ENCODE results near the gene UPB1. TPM values are rescaled to one million over a fixed set of nuclear protein-coding genes. Genes with fewer than 3 reads are reported as not detected.

The UPB1 gene
- total and polyA plus RNA-seq, 12 donors, result 0.11 to 2.2 (median 0.34) TPM; not detected in 1

- no peak for DNase-seq
- no peak for TF ChIP-seq POLR2A (IDR thresholded peaks at IDR 0.05)
- no peak for TF ChIP-seq CTCF (IDR thresholded peaks at IDR 0.05)
- Histone ChIP-seq H3K4me1 (replicated peaks in 1 of 2) (no peaks in the 10 kb centered on the region), H3K4me3 (no peak overlapping the region), H3K27me3 (no peaks in the 10 kb centered on the region), H3K27ac (no peak overlapping the region), H3K36me3 (replicated peaks in 1 of 2) (no peaks in the 10 kb centered on the region), H3K9me3 (replicated peaks in 1 of 3) (no peaks in the 10 kb centered on the region)
- intact Hi-C loops (cut with DNase I), result no loop called here
- 93 to 100% (median 99%) methylated on average over 1 of the region's 1 CpG for WGBS, 4 donors
Observed at GRCh38 chr22:24532075-24532474, 36.9 kb downstream of the UPB1 start.

- intact Hi-C loops (cut with DNase I), result no loop called here
- Histone ChIP-seq H3K27ac (no peak overlapping the region), H3K4me3 (no peak overlapping the region), H3K27me3 (no peaks in the 10 kb centered on the region), H3K4me1 (replicated peaks in 1 of 2) (no peaks in the 10 kb centered on the region), H3K36me3 (replicated peaks in 1 of 2) (peaks cover 0 to 10% of the 10 kb centered on the region in 2 donors), H3K9me3 (replicated peaks in 1 of 3) (no peaks in the 10 kb centered on the region)
- no peak for TF ChIP-seq POLR2A (IDR thresholded peaks at IDR 0.05)
- TF ChIP-seq CTCF (IDR thresholded peaks at IDR 0.05), result no peak
- no peak for DNase-seq
- WGBS, 4 donors, result 93 to 100% (median 97%) methylated on average over 4 of the region's 4 CpGs
Observed at GRCh38 chr22:24535348-24535747, 40.2 kb downstream of the UPB1 start.

GRCh38 chr22:24536089-24536488 lies 41.0 kb downstream of the UPB1 start:
- intact Hi-C loops (cut with DNase I), result no loop called here
- no peaks in the 10 kb centered on the region for H3K9me3 ChIP-seq (replicated peaks in 1 of 3)
- no peak for TF ChIP-seq CTCF (IDR thresholded peaks at IDR 0.05)
- 77 to 97% (median 94%) methylated on average over 2 to 3 of the region's 3 CpGs for whole genome bisulfite sequencing, 4 donors
- DNase-seq, result no peak
- H3K27me3 ChIP-seq, result no peaks in the 10 kb centered on the region
- no peak overlapping the region for H3K27ac ChIP-seq
- H3K4me1 ChIP-seq (replicated peaks in 1 of 2), result no peaks in the 10 kb centered on the region
- H3K4me3 ChIP-seq, result no peak overlapping the region
- peaks cover 0 to 17% of the 10 kb centered on the region in 2 donors for H3K36me3 ChIP-seq (replicated peaks in 1 of 2)

- DNase-seq, result no peak
- H3K36me3 ChIP-seq (replicated peaks in 1 of 2), result peaks cover 0 to 51% of the 10 kb centered on the region in 2 donors
- peaks cover 6 to 11% of the 10 kb centered on the region in 2 donors for H3K4me1 ChIP-seq (replicated peaks in 1 of 2)
- H3K9me3 ChIP-seq (replicated peaks in 1 of 3), result no peaks in the 10 kb centered on the region
- H3K4me3 ChIP-seq, result no peak overlapping the region
- no peak overlapping the region for H3K27ac ChIP-seq
- TF ChIP-seq POLR2A (IDR thresholded peaks at IDR 0.05) (no peak), CTCF (IDR thresholded peaks at IDR 0.05) (no peak)
- intact Hi-C loops (cut with DNase I), result no loop called here
- 93 to 95% (median 95%) methylated on average over 2 of the region's 2 CpGs; no CpG with 5 or more reads in 1 of the 4 donors for WGBS, 4 donors
- H3K27me3 ChIP-seq, result no peaks in the 10 kb centered on the region
Observed at GRCh38 chr22:24540470-24540869, 45.3 kb downstream of the UPB1 start.

All from adrenal gland (tissue), 12 donors.